WTC11 (cell line): ENCODE measurements around the gene SGIP1. TPM values are rescaled to one million over a fixed set of nuclear protein-coding genes. Genes with fewer than 3 reads are reported as not detected.

Experiments used
- ATAC-seq: fragments of 200-7000 bp; cut with Tn5 transposase; 2 replicates; pipeline ENCODE4 v1.10.0; 2021; ENCODE audit warnings: mild to moderate bottlenecking, moderate library complexity
- CTCF ChIA-PET: fragments of 300-600 bp; sonication (Branson Sonifier 250); formaldehyde crosslinking; loops from one replicate; lab custom pipeline; 2021; ENCODE audit warnings: antibody characterized with exemption; lab: Charles Lee
- POLR2A ChIA-PET: fragments of 350-600 bp; sonication (Branson Sonifier 250); formaldehyde crosslinking; loops from one replicate; lab custom pipeline; 2021; ENCODE audit warnings: antibody characterized with exemption; lab: Charles Lee
- DNase-seq: peaks from one replicate; pipeline ENCODE4 v3.0.0; 2021; ENCODE audit warnings: low spot score
- H3K27ac Mint-ChIP-seq: 2 replicates; pipeline ENCODE4 v1.8.0; 2021; ENCODE audit warnings: mixed read lengths
- H3K27me3 Mint-ChIP-seq: 2 replicates; pipeline ENCODE4 v1.8.0; 2021; ENCODE audit warnings: low read depth, mild to moderate bottlenecking, moderate library complexity, mixed read lengths
- H3K36me3 Mint-ChIP-seq: 2 replicates; pipeline ENCODE4 v1.8.0; 2021; ENCODE audit warnings: mixed read lengths
- H3K4me1 Mint-ChIP-seq: 2 replicates; pipeline ENCODE4 v1.8.0; 2022; ENCODE audit warnings: mixed read lengths
- H3K4me3 Mint-ChIP-seq: 2 replicates; pipeline ENCODE4 v1.8.0; 2021; ENCODE audit warnings: mild to moderate bottlenecking, moderate library complexity, mixed read lengths
- H3K9me3 Mint-ChIP-seq: 2 replicates; pipeline ENCODE4 v1.8.0; 2021; ENCODE audit warnings: mixed read lengths
- CREB1 ChIP-seq: sonication (generic); formaldehyde crosslinking; IDR thresholded peaks from 2 replicates; pipeline ENCODE4 v1.8.0; 2023; ENCODE audit warnings: mild to moderate bottlenecking, missing genetic modification reagents
- E2F1 ChIP-seq: sonication (generic); formaldehyde crosslinking; IDR thresholded peaks from 2 replicates; pipeline ENCODE4 v1.8.0; 2022; ENCODE audit warnings: mild to moderate bottlenecking, missing genetic modification reagents
- FOXP1 ChIP-seq: sonication (generic); formaldehyde crosslinking; IDR thresholded peaks from 2 replicates; pipeline ENCODE4 v1.8.0; 2022; ENCODE audit warnings: missing genetic modification reagents, mild to moderate bottlenecking, moderate library complexity, borderline replicate concordance
- MLX ChIP-seq: sonication (generic); formaldehyde crosslinking; IDR thresholded peaks from 2 replicates; pipeline ENCODE4 v1.8.1; 2023; ENCODE audit warnings: mild to moderate bottlenecking, missing genetic modification reagents, moderate library complexity
- MXD4 ChIP-seq: fragments of 250-450 bp; sonication (Bioruptor Pico); IDR thresholded peaks from 2 replicates; pipeline ENCODE4 v1.8.0; 2021; ENCODE audit warnings: mild to moderate bottlenecking, moderate library complexity, borderline replicate concordance
- NFE2L1 ChIP-seq: sonication (generic); formaldehyde crosslinking; IDR thresholded peaks from 2 replicates; pipeline ENCODE4 v1.8.1; 2023; ENCODE audit warnings: missing genetic modification reagents
- NR2C2 ChIP-seq: sonication (generic); formaldehyde crosslinking; IDR thresholded peaks from 2 replicates; pipeline ENCODE4 v1.8.0; 2022; ENCODE audit warnings: mild to moderate bottlenecking, missing genetic modification reagents
- NR3C1 ChIP-seq: sonication (generic); formaldehyde crosslinking; conservative IDR thresholded peaks from 2 replicates; pipeline ENCODE4 v1.8.1; 2023; ENCODE audit warnings: low read depth, mild to moderate bottlenecking, missing genetic modification reagents
- RORB ChIP-seq: fragments of 250-450 bp; sonication (Bioruptor Pico); IDR thresholded peaks from 2 replicates; pipeline ENCODE4 v1.9.0; 2021; ENCODE audit warnings: mild to moderate bottlenecking
- TEAD1 ChIP-seq: sonication (generic); formaldehyde crosslinking; IDR thresholded peaks from 2 replicates; pipeline ENCODE4 v1.8.0; 2022; ENCODE audit warnings: mild to moderate bottlenecking, missing genetic modification reagents
- TEAD4 ChIP-seq: sonication (generic); formaldehyde crosslinking; IDR thresholded peaks from 2 replicates; pipeline ENCODE4 v1.8.0; 2022; ENCODE audit warnings: mild to moderate bottlenecking, missing genetic modification reagents
- ZNF512 ChIP-seq: sonication (generic); formaldehyde crosslinking; IDR thresholded peaks from 2 replicates; pipeline ENCODE4 v1.8.1; 2022; ENCODE audit warnings: missing genetic modification reagents, borderline replicate concordance
- ZNF532 ChIP-seq: fragments of 250-450 bp; sonication (Bioruptor Pico); IDR thresholded peaks from 2 replicates; pipeline ENCODE4 v1.9.0; 2021; ENCODE audit warnings: mild to moderate bottlenecking, borderline replicate concordance
- ZNF671 ChIP-seq: fragments of 250-450 bp; sonication (Bioruptor Pico); IDR thresholded peaks from 2 replicates; pipeline ENCODE4 v1.8.0; 2021; ENCODE audit warnings: mild to moderate bottlenecking
- total RNA-seq: library from RNA; stranded (reverse); gene quantifications from 3 replicates; pipeline ENCODE4 v1.2.3, GENCODE V29; 2021
- TF ChIP-seq, protein P1 (sequence below): sonication (generic); formaldehyde crosslinking; IDR thresholded peaks from 2 replicates; pipeline ENCODE4 v1.8.1; 2023; ENCODE audit warnings: mild to moderate bottlenecking, missing genetic modification reagents
- TF ChIP-seq, protein P2 (sequence below): sonication (generic); formaldehyde crosslinking; IDR thresholded peaks from 2 replicates; pipeline ENCODE4 v1.8.1; 2022; ENCODE audit warnings: mild to moderate bottlenecking, missing genetic modification reagents, moderate library complexity, borderline replicate concordance
- TF ChIP-seq, protein P3 (sequence below): sonication (generic); formaldehyde crosslinking; conservative IDR thresholded peaks from 2 replicates; pipeline ENCODE4 v1.8.1; 2023; ENCODE audit warnings: mild to moderate bottlenecking, low read depth, missing genetic modification reagents, moderate library complexity
- TF ChIP-seq, protein P4 (sequence below): sonication (generic); formaldehyde crosslinking; IDR thresholded peaks from 2 replicates; pipeline ENCODE4 v1.8.1; 2023; ENCODE audit warnings: mild to moderate bottlenecking, missing genetic modification reagents, moderate library complexity
- TF ChIP-seq, protein P5 (sequence below): sonication (generic); formaldehyde crosslinking; IDR thresholded peaks from 2 replicates; pipeline ENCODE4 v1.8.1; 2022; ENCODE audit warnings: low read depth, mild to moderate bottlenecking, moderate library complexity, missing genetic modification reagents, borderline replicate concordance

The SGIP1 gene
- total RNA-seq, 1 experiment from 2014 or later: 3.9 TPM

DNA sequence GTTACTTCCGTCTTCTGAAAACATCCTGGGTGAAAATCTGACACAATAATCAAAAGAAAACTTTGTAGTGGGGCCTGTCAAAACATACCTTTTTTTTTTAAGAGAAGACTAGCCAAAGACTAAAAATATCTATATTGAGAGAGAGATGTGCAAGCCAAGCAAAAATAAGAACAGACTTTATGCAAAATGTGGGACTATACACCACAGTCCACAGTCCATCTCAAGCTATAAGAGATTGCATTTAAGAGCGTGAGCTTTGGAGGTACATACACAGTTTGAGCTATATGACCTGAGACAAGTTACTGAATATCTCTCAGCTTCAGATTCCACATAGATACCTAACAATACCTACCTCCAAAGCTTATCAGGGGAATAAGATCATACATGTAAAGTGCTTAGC, 153.4 kb downstream of the SGIP1 start (continued):
- TF ChIP-seq ZNF532 (CRISPR knock-in tag): no peak
- TF ChIP-seq, protein P1, sequence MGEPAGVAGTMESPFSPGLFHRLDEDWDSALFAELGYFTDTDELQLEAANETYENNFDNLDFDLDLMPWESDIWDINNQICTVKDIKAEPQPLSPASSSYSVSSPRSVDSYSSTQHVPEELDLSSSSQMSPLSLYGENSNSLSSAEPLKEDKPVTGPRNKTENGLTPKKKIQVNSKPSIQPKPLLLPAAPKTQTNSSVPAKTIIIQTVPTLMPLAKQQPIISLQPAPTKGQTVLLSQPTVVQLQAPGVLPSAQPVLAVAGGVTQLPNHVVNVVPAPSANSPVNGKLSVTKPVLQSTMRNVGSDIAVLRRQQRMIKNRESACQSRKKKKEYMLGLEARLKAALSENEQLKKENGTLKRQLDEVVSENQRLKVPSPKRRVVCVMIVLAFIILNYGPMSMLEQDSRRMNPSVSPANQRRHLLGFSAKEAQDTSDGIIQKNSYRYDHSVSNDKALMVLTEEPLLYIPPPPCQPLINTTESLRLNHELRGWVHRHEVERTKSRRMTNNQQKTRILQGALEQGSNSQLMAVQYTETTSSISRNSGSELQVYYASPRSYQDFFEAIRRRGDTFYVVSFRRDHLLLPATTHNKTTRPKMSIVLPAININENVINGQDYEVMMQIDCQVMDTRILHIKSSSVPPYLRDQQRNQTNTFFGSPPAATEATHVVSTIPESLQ: no peak

- no peak overlapping the region for H3K4me3 Mint-ChIP-seq
- H3K9me3 Mint-ChIP-seq: no peaks in the 10 kb centered on the region
- no peaks in the 10 kb centered on the region for H3K36me3 Mint-ChIP-seq
- H3K27ac Mint-ChIP-seq: no peak overlapping the region
- peak; percentile 78 for ATAC-seq
- ChIA-PET CTCF (no interaction called here), POLR2A (no interaction called here)
- H3K4me1 Mint-ChIP-seq: peaks cover 26% of the 10 kb centered on the region
- no peaks in the 10 kb centered on the region for H3K27me3 Mint-ChIP-seq
- DNase-seq: no peak
- TF ChIP-seq ZNF671 (CRISPR knock-in tag): no peak
- TF ChIP-seq NFE2L1 (CRISPR knock-in tag): no peak
- no peak for TF ChIP-seq CREB1 (CRISPR knock-in tag)
- TF ChIP-seq ZNF512 (CRISPR knock-in tag): no peak
- no peak for TF ChIP-seq NR2C2 (CRISPR knock-in tag)
- TF ChIP-seq, protein P2, sequence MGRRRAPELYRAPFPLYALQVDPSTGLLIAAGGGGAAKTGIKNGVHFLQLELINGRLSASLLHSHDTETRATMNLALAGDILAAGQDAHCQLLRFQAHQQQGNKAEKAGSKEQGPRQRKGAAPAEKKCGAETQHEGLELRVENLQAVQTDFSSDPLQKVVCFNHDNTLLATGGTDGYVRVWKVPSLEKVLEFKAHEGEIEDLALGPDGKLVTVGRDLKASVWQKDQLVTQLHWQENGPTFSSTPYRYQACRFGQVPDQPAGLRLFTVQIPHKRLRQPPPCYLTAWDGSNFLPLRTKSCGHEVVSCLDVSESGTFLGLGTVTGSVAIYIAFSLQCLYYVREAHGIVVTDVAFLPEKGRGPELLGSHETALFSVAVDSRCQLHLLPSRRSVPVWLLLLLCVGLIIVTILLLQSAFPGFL: no peak
- TF ChIP-seq, protein P3, sequence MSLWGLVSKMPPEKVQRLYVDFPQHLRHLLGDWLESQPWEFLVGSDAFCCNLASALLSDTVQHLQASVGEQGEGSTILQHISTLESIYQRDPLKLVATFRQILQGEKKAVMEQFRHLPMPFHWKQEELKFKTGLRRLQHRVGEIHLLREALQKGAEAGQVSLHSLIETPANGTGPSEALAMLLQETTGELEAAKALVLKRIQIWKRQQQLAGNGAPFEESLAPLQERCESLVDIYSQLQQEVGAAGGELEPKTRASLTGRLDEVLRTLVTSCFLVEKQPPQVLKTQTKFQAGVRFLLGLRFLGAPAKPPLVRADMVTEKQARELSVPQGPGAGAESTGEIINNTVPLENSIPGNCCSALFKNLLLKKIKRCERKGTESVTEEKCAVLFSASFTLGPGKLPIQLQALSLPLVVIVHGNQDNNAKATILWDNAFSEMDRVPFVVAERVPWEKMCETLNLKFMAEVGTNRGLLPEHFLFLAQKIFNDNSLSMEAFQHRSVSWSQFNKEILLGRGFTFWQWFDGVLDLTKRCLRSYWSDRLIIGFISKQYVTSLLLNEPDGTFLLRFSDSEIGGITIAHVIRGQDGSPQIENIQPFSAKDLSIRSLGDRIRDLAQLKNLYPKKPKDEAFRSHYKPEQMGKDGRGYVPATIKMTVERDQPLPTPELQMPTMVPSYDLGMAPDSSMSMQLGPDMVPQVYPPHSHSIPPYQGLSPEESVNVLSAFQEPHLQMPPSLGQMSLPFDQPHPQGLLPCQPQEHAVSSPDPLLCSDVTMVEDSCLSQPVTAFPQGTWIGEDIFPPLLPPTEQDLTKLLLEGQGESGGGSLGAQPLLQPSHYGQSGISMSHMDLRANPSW (CRISPR knock-in tag): no peak
- TF ChIP-seq, protein P4, sequence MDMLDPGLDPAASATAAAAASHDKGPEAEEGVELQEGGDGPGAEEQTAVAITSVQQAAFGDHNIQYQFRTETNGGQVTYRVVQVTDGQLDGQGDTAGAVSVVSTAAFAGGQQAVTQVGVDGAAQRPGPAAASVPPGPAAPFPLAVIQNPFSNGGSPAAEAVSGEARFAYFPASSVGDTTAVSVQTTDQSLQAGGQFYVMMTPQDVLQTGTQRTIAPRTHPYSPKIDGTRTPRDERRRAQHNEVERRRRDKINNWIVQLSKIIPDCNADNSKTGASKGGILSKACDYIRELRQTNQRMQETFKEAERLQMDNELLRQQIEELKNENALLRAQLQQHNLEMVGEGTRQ: no peak
- TF ChIP-seq NR3C1 (CRISPR knock-in tag): no peak
- TF ChIP-seq FOXP1 (CRISPR knock-in tag): no peak
- TF ChIP-seq TEAD1 (CRISPR knock-in tag): no peak
- no peak for TF ChIP-seq TEAD4 (CRISPR knock-in tag)
- TF ChIP-seq E2F1 (CRISPR knock-in tag): no peak
- TF ChIP-seq RORB (CRISPR knock-in tag): no peak
- TF ChIP-seq MXD4: no peak
- TF ChIP-seq MLX (CRISPR knock-in tag): no peak
- TF ChIP-seq, protein P5, sequence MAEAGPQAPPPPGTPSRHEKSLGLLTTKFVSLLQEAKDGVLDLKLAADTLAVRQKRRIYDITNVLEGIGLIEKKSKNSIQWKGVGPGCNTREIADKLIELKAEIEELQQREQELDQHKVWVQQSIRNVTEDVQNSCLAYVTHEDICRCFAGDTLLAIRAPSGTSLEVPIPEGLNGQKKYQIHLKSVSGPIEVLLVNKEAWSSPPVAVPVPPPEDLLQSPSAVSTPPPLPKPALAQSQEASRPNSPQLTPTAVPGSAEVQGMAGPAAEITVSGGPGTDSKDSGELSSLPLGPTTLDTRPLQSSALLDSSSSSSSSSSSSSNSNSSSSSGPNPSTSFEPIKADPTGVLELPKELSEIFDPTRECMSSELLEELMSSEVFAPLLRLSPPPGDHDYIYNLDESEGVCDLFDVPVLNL (CRISPR knock-in tag): no peak
Measured at GRCh38 chr1:66690666-66691381, 156.9 kb downstream of the SGIP1 start.
